Uterus (tissue), 4 donors: ENCODE measurements around the gene GYS1. TPM values are rescaled to one million over a fixed set of nuclear protein-coding genes. Genes with fewer than 3 reads are reported as not detected.

Source experiments
- DNase-seq, 2 donors: peaks; one replicate each; pipeline ENCODE4 v3.0.0-alpha.2; 2019 to 2020
- H3K27ac ChIP-seq, 2 donors: fragments of 200-600 bp; sonication (generic); 1 replicate in 1 of 2; 2 replicates in 1 of 2; pipeline ENCODE4 v1.5.1; 2016 to 2018
- H3K27me3 ChIP-seq, 2 donors: fragments of 200-600 bp; sonication (generic); one replicate each; pipeline ENCODE4 v1.5.1; 2018 to 2019; ENCODE audit warnings: control low read depth in 1 of 2
- H3K36me3 ChIP-seq, 2 donors: fragments of 200-600 bp; sonication (generic); one replicate each; pipeline ENCODE4 v1.5.1; 2019; ENCODE audit warnings: control low read depth in 1 of 2
- H3K4me1 ChIP-seq, 2 donors: fragments of 200-600 bp; sonication (generic); one replicate each; pipeline ENCODE4 v1.5.1; 2018 to 2019; ENCODE audit warnings: control low read depth in 1 of 2
- H3K4me3 ChIP-seq, 2 donors: fragments of 200-600 bp; sonication (generic); 1 replicate in 1 of 2; 2 replicates in 1 of 2; pipeline ENCODE4 v1.5.1; 2018 to 2019; ENCODE audit warnings: mild to moderate bottlenecking in 1 of 2
- H3K9me3 ChIP-seq, 2 donors: fragments of 200-600 bp; sonication (generic); one replicate each; pipeline ENCODE4 v1.5.1; 2019; ENCODE audit warnings: control low read depth in 1 of 2
- POLR2A ChIP-seq, 2 donors: fragments of 450-650 bp; IDR thresholded peaks; one replicate each; pipeline ENCODE4 v1.6.1; 2016; ENCODE audit warnings: antibody characterized with exemption in 2 of 2, mild to moderate bottlenecking in 1 of 2, moderate library complexity in 1 of 2
- intact Hi-C: fragments of 100-400 bp; cut with DNase I; formaldehyde crosslinking; loops from one replicate; pipeline ENCODE4 v1.15.1; 2023; ENCODE audit warnings: low total_unique reads
- total RNA-seq, 4 donors: library from RNA; depleted of rRNA in 3 of 4; stranded (reverse); fragments of >200 nt in 3 of 4; gene quantifications; one replicate each; pipeline versions ENCODE4 v1.1.0 to v1.2.4, GENCODE V29; 2014 to 2023
- TF ChIP-seq, protein P1 (sequence below), 4 experiments: fragments of 200-600 bp in 2 of 4; fragments of 450-650 bp in 2 of 4; sonication (generic) in 2 of 4; IDR thresholded peaks; one replicate each; pipeline ENCODE4 v1.5.1; 2016 to 2019; ENCODE audit warnings: antibody characterized with exemption in 4 of 4, mild to moderate bottlenecking in 2 of 4, moderate library complexity in 1 of 4
- donor health status: DM: yes; HTN: yes; CAD: no.

GYS1 gene
- total RNA-seq, 4 donors from 2014 or later = 4.9 to 39.8 (median 16.6) TPM

DNA sequence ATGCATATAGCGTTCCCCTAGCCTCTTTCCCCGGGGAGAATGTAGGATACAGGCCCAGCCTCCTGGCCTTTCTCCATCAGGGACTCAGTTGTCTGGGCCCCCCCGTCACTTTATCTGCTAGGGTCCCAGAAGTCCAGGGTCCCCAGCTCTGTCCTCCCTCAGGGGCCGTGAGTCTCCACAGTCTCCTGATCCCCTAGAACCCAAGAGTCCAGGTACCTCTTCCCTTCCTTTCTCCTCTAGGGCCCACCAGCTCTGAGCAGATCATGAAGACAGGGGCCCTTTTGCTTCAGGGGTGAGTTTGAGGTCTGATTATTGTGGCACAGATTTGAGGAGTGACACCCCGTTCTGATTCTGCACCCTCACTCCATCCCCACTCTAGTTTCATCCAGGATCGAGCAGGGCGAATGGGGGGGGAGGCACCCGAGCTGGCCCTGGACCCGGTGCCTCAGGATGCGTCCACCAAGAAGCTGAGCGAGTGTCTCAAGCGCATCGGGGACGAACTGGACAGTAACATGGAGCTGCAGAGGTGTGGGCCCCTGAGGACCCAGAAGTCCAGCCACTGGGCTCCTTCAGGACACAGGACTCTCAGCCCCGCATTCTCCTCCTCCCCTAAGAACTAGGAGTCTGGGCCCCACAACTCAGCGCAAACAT, 37.7 kb downstream of the GYS1 start:
- Histone ChIP-seq H3K27me3 (no peaks in the 10 kb centered on the region), H3K36me3 (no peaks in the 10 kb centered on the region), H3K27ac (peak overlapping the region; percentile 76 to 83), H3K4me3 (peak overlapping the region; percentile 63), H3K9me3 (no peaks in the 10 kb centered on the region), H3K4me1 (peaks cover 0 to 4% of the 10 kb centered on the region in 2 donors)
- intact Hi-C loops = loop anchor here (10.0 kb wide), 1 partner anchor 311 kb away; the partner anchor contains the start of gene CA11
- TF ChIP-seq POLR2A (IDR thresholded peaks at IDR 0.05) = no peak
- TF ChIP-seq, protein P1, sequence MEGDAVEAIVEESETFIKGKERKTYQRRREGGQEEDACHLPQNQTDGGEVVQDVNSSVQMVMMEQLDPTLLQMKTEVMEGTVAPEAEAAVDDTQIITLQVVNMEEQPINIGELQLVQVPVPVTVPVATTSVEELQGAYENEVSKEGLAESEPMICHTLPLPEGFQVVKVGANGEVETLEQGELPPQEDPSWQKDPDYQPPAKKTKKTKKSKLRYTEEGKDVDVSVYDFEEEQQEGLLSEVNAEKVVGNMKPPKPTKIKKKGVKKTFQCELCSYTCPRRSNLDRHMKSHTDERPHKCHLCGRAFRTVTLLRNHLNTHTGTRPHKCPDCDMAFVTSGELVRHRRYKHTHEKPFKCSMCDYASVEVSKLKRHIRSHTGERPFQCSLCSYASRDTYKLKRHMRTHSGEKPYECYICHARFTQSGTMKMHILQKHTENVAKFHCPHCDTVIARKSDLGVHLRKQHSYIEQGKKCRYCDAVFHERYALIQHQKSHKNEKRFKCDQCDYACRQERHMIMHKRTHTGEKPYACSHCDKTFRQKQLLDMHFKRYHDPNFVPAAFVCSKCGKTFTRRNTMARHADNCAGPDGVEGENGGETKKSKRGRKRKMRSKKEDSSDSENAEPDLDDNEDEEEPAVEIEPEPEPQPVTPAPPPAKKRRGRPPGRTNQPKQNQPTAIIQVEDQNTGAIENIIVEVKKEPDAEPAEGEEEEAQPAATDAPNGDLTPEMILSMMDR (IDR thresholded peaks at IDR 0.05) = no peak
- no peak for DNase-seq

DNA sequence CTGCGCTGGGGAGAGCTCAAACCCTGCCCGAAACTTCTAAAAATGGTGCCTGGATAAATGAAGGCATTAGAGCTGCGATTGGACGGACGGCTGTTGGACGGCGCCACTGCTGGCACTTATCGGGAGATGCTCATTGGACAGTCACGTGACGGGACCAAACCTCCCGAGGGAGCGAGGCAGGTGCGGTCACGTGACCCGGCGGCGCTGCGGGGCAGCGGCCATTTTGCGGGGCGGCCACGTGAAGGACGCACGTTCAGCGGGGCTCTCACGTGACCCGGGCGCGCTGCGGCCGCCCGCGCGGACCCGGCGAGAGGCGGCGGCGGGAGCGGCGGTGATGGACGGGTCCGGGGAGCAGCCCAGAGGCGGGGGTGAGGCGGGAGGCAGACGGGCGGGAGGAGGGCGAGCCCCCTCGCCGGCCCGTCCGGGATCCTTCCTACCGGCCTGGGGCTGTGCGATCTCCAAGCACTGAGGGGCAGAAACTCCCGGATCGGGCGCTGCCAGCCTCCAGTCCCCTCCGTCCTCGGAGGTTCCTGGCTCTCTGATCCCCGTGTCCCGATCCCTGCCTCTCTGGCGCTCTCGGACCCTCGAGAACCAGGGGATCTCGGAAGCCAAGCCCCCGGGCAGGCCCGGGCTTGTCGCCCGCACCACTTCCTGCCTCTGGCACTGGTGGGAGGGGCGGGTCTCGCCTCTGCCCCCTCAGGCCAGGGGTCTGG, 38.4 kb downstream of the GYS1 start, which contains the start of gene BAX:
TSS of gene BAX (plus strand) at position 281 of the 713 bp plus-strand sequence. CDS start at position 335, 54 bp downstream.
- DNase-seq = peak; percentile 94 to 96
- Histone ChIP-seq H3K4me1 (peaks cover 0 to 4% of the 10 kb centered on the region in 2 donors), H3K4me3 (peak within 1 kb of the TSS; percentile 63), H3K36me3 (no peaks in the 10 kb centered on the region), H3K27me3 (no peaks in the 10 kb centered on the region), H3K27ac (peak within 1 kb of the TSS; percentile 76 to 83), H3K9me3 (no peaks in the 10 kb centered on the region)
- intact Hi-C loops = loop anchor here (10.0 kb wide), 1 partner anchor 310 kb away; the partner anchor contains the start of gene CA11
- TF ChIP-seq, protein P1 (IDR thresholded peaks at IDR 0.05) = peak in 1 of 4 experiments; percentile 43
- peak; percentile 85 to 86 for TF ChIP-seq POLR2A (IDR thresholded peaks at IDR 0.05)

DNA sequence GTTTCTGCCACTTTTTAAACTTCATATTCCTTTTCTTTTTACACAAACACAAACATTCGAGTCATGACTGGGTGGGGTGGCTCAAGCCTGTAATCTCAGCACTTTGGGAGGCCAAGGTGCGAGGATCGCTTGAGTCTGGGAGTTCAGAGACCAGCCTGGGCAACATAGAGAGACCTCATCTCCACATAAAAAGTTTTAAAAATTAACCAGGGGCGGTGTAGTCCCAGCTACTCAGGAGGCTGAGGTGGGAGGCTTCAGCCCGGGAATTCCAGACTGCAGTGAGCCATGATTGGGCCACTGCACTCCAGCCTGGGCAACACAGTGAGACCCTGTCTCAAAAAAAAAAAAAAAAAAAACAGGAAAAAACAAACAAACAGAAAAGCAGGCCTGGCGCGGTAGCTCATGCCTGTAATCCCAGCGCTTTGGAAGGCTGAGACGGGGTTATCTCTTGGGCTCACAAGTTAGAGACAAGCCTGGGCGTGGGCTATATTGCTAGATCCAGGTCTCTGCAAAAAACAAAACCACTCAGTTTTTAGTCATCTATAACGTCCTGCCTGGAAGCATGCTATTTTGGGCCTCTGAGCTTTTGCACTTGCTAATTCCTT, 39.0 kb downstream of the GYS1 start:
- no peak for TF ChIP-seq POLR2A (IDR thresholded peaks at IDR 0.05)
- TF ChIP-seq, protein P1 (IDR thresholded peaks at IDR 0.05) = no peak
- peak in 1 of 2 donors; percentile 30 for DNase-seq
- Histone ChIP-seq H3K27ac (peak overlapping the region; percentile 76 to 83), H3K4me3 (peak overlapping the region; percentile 63), H3K4me1 (peaks cover 0 to 4% of the 10 kb centered on the region in 2 donors), H3K27me3 (no peaks in the 10 kb centered on the region), H3K36me3 (no peaks in the 10 kb centered on the region), H3K9me3 (no peaks in the 10 kb centered on the region)
- intact Hi-C loops = loop anchor here (10.0 kb wide), 1 partner anchor 309 kb away; the partner anchor contains the start of gene CA11

DNA sequence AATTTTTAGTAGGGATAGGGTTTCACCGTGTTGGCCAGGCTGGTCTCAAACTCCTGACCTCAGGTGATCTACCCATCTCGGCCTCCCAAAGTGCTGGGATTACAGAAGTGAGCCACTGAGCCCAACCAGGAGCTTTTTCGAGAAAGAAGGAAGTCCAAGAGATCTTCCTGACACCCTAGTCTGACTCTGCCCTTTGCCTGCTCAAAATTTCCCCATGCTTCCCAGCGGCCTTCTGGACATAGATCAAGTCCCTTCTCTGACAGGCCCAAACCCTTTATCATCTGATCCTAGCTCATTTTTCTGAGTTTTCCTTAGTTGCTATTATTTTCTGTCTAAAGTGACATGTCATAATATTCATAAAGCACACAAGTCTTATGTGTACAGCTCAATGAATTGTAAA, 40.0 kb downstream of the GYS1 start:
- TF ChIP-seq, protein P1 (IDR thresholded peaks at IDR 0.05) = no peak
- TF ChIP-seq POLR2A (IDR thresholded peaks at IDR 0.05) = no peak
- no peak overlapping the region for H3K4me3 ChIP-seq
- no peaks in the 10 kb centered on the region for H3K36me3 ChIP-seq
- DNase-seq = no peak
- intact Hi-C loops = loop anchor here (10.0 kb wide), 1 partner anchor 308 kb away; the partner anchor contains the start of gene CA11
- H3K4me1 ChIP-seq = peaks cover 0 to 4% of the 10 kb centered on the region in 2 donors
- H3K27me3 ChIP-seq = no peaks in the 10 kb centered on the region
- H3K27ac ChIP-seq = no peak overlapping the region
- H3K9me3 ChIP-seq = no peaks in the 10 kb centered on the region
